Measurements from ENCODE around the gene HIP1. TPM values are rescaled to one million over a fixed set of nuclear protein-coding genes. Genes with fewer than 3 reads are reported as not detected.
"Not testable (repeated sequence)": the region's sequence is repeated elsewhere in the genome, so short reads cannot be mapped to it uniquely, and the experiment has no call there.

Gene HIP1
- total RNA-seq, 1 donor: 25.7 TPM

DNA sequence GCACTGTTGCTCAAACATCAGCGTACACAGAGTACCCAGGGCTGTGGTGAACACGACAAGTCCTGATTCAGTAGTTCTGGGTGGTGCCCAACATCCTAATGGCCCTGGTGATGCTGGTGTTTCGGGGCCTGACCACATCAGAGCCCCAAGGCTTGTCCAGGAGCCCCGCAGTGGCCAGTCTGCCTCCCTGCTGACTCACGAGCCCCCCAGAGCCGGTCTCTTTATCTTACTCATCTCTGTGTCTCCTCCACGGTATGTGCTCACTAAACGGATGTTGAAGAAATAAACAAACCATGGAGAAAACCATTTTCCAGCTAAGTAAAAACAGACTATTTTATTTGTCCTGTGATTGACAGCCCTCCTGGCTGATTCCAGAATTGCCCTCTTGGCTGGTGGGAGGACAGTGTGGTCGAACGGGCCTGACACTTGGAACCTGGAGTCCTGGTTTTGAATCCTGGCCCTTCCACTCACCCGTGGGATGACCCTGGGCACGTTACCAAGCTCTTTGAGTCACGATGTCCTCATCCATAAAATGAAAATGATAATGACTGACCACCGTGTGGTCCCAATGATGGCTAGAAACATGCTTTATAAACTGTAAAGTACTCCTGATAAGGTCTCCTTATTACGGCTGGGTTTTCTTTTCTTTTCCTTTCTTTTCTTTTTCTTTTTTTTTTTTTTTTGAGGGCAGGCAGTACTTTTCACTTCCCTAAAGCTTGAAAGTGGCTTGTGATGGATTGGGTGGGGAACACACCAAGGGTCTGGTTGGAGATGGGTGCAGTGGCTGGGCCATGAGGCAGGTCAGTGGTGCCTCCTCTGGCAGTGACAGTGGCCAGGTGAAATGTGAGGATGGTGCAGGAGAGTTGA lies 5.7 kb downstream of the HIP1 start:
- Histone ChIP-seq H3K27me3 (ENCODE audit: insufficient read depth, low read length) (no peaks in the 10 kb centered on the region), H2AFZ (ENCODE audit: low read length) (peak overlapping the region; percentile 53), H3K4me3 (ENCODE audit: insufficient read depth, low read length) (peak overlapping the region; percentile 17), H3K79me2 (ENCODE audit: insufficient read depth, low read length) (peaks cover 14% of the 10 kb centered on the region), H3K27ac (ENCODE audit: low read depth, low read length) (peak overlapping the region; percentile 79), H3K9me3 (ENCODE audit: low read depth, low read length) (no peaks in the 10 kb centered on the region), H3K4me2 (ENCODE audit: insufficient read depth, low read length) (peak overlapping the region; percentile 71), H3K4me1 (ENCODE audit: insufficient read depth, low read length) (peaks cover 37% of the 10 kb centered on the region), H4K20me1 (ENCODE audit: insufficient read depth, low read length) (no peaks in the 10 kb centered on the region), H3K36me3 (ENCODE audit: insufficient read depth, low read length) (no peaks in the 10 kb centered on the region)
- TF ChIP-seq, protein P1, sequence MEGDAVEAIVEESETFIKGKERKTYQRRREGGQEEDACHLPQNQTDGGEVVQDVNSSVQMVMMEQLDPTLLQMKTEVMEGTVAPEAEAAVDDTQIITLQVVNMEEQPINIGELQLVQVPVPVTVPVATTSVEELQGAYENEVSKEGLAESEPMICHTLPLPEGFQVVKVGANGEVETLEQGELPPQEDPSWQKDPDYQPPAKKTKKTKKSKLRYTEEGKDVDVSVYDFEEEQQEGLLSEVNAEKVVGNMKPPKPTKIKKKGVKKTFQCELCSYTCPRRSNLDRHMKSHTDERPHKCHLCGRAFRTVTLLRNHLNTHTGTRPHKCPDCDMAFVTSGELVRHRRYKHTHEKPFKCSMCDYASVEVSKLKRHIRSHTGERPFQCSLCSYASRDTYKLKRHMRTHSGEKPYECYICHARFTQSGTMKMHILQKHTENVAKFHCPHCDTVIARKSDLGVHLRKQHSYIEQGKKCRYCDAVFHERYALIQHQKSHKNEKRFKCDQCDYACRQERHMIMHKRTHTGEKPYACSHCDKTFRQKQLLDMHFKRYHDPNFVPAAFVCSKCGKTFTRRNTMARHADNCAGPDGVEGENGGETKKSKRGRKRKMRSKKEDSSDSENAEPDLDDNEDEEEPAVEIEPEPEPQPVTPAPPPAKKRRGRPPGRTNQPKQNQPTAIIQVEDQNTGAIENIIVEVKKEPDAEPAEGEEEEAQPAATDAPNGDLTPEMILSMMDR (IDR thresholded peaks at IDR 0.05; ENCODE audit: extremely low read depth, low read depth, low read length): no peak
- DNase-seq (ENCODE audit: insufficient read length, low spot score, missing footprints): peak; percentile 96

DNA sequence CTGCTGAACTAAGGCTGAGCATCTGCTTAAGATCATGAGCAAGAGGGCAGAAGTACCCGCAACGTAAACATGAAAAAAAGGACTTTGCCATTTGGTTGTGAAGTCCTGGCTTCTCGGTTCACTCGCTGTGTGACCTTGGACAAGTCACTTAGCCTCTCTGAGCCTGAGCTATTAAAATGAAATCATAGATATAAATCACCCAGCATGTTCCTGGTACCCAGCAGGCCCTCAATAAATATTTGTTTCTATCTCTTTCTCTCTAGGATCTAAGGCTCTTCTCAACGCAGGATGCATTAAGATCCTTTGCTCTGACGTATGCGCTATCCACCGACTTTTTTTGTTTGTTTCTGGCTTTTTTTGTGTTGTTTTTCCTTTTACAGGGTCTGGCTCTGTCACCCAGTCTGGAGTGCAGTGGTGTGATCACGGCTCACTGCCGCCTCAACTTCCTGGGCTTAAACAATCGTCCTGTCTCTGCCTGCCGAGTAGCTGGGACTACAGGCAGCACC lies 6.7 kb downstream of the HIP1 start:
- Histone ChIP-seq H3K79me2 (ENCODE audit: insufficient read depth, low read length) (peaks cover 9% of the 10 kb centered on the region), H4K20me1 (ENCODE audit: insufficient read depth, low read length) (no peaks in the 10 kb centered on the region), H3K36me3 (ENCODE audit: insufficient read depth, low read length) (no peaks in the 10 kb centered on the region), H3K4me3 (ENCODE audit: insufficient read depth, low read length) (no peak overlapping the region), H3K9me3 (ENCODE audit: low read depth, low read length) (no peaks in the 10 kb centered on the region), H2AFZ (ENCODE audit: low read length) (no peak overlapping the region), H3K27me3 (ENCODE audit: insufficient read depth, low read length) (no peaks in the 10 kb centered on the region), H3K4me1 (ENCODE audit: insufficient read depth, low read length) (peaks cover 34% of the 10 kb centered on the region), H3K27ac (ENCODE audit: low read depth, low read length) (peak overlapping the region; percentile 79), H3K4me2 (ENCODE audit: insufficient read depth, low read length) (no peak overlapping the region)
- TF ChIP-seq, protein P1 (IDR thresholded peaks at IDR 0.05; ENCODE audit: extremely low read depth, low read depth, low read length): no peak
- no peak for DNase-seq (ENCODE audit: insufficient read length, low spot score, missing footprints)

DNA sequence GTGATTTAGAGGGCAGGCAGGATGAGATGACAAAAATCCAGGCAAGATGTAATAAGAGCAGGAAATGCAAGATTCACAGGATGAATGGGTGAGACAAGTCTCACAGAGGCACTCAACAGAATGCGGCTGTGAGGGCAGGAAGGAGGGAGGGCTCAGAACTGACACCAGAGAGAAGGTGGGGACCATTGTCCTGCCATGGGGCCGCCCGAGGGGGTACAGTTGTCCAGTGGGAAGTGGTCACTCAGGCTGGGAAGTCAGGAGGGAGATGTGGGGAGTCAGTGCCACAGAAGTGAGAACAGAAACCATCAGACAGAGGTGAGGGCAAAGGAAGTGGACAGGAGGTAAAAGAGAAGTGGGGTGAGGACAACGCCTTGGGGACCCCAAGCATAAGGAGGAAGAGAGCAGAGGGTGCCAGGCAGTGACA lies 8.9 kb downstream of the HIP1 start:
- TF ChIP-seq, protein P1 (IDR thresholded peaks at IDR 0.05; ENCODE audit: extremely low read depth, low read depth, low read length): no peak
- Histone ChIP-seq H3K4me2 (ENCODE audit: insufficient read depth, low read length) (no peak overlapping the region), H2AFZ (ENCODE audit: low read length) (no peak overlapping the region), H3K27me3 (ENCODE audit: insufficient read depth, low read length) (no peaks in the 10 kb centered on the region), H4K20me1 (ENCODE audit: insufficient read depth, low read length) (no peaks in the 10 kb centered on the region), H3K4me1 (ENCODE audit: insufficient read depth, low read length) (peaks cover 29% of the 10 kb centered on the region), H3K79me2 (ENCODE audit: insufficient read depth, low read length) (peaks cover 2% of the 10 kb centered on the region), H3K4me3 (ENCODE audit: insufficient read depth, low read length) (no peak overlapping the region), H3K27ac (ENCODE audit: low read depth, low read length) (no peak overlapping the region), H3K36me3 (ENCODE audit: insufficient read depth, low read length) (no peaks in the 10 kb centered on the region), H3K9me3 (ENCODE audit: low read depth, low read length) (no peaks in the 10 kb centered on the region)
- no peak for DNase-seq (ENCODE audit: insufficient read length, low spot score, missing footprints)

DNA sequence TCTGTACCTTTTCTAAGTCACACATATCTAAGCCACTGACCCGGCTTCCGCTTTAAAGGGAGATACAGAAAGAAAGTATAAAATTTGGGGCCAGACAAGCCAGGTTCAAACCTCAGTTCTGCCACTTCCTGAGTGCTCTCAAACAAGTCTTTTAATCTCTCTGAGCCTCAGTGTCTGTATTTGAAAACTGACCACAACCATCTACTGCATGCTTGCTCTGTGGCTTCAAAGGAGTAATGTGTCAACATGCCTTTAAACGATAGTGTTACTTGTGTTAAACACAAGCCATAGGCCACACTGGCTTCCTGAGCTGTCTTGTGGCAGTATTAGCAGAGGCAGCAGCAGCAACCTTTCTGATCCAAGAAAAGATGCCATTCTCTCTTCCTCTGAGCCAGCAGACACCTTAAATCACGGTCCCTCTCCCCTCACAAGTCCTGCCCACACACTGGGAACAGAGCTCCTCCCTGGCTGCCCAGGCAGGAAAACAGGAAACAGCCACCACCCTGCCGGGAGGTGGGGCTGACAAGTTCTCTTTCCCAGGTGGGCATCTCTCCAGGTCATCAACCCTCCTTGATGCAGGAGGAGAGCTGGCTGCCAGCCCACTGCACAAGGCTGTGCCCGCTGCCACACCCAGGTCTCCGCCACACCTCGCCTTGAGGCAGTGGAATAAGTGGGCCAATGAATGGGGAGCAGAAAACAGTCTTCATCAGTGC lies 10.7 kb downstream of the HIP1 start:
- H3K4me2 ChIP-seq (ENCODE audit: insufficient read depth, low read length): peak overlapping the region; percentile 10
- no peak for DNase-seq (ENCODE audit: insufficient read length, low spot score, missing footprints)
- H3K27me3 ChIP-seq (ENCODE audit: insufficient read depth, low read length): no peaks in the 10 kb centered on the region
- no peak overlapping the region for H3K4me3 ChIP-seq (ENCODE audit: insufficient read depth, low read length)
- H3K27ac ChIP-seq (ENCODE audit: low read depth, low read length): peak overlapping the region; percentile 53
- no peaks in the 10 kb centered on the region for H4K20me1 ChIP-seq (ENCODE audit: insufficient read depth, low read length)
- peak overlapping the region; percentile 90 for H2AFZ ChIP-seq (ENCODE audit: low read length)
- TF ChIP-seq, protein P1 (IDR thresholded peaks at IDR 0.05; ENCODE audit: extremely low read depth, low read depth, low read length): no peak
- no peaks in the 10 kb centered on the region for H3K9me3 ChIP-seq (ENCODE audit: low read depth, low read length)
- H3K36me3 ChIP-seq (ENCODE audit: insufficient read depth, low read length): no peaks in the 10 kb centered on the region
- H3K79me2 ChIP-seq (ENCODE audit: insufficient read depth, low read length): no peaks in the 10 kb centered on the region
- peaks cover 16% of the 10 kb centered on the region for H3K4me1 ChIP-seq (ENCODE audit: insufficient read depth, low read length)

DNA sequence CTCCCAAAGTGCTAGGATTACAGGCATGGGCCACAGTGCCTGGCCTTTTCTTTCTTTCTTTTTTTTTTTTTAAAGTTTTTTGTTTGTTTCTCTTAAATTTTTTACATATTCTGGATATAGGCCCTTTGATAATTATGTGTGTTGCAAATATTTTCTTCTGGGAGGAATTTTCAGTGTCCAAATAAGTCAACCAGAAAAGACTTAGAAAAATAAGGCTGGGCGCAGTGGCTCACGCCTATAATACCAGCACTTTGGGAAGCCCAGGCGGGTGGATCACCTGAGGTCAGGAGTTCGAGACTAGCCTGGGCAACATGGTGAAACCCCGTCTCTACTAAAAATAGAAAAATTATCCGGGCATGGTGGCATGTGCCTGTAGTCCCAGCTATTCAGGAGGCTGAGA lies 11.4 kb downstream of the HIP1 start:
- not testable (repeated sequence) for DNase-seq (ENCODE audit: insufficient read length, low spot score, missing footprints); H3K79me2 ChIP-seq (ENCODE audit: insufficient read depth, low read length)

More for the DNA sequence above, 11.4 kb downstream of the HIP1 start:
- H4K20me1 ChIP-seq (ENCODE audit: insufficient read depth, low read length); H3K36me3 ChIP-seq (ENCODE audit: insufficient read depth, low read length); H3K27ac ChIP-seq (ENCODE audit: low read depth, low read length); H2AFZ ChIP-seq (ENCODE audit: low read length); H3K4me3 ChIP-seq (ENCODE audit: insufficient read depth, low read length); H3K4me2 ChIP-seq (ENCODE audit: insufficient read depth, low read length); H3K4me1 ChIP-seq (ENCODE audit: insufficient read depth, low read length); H3K27me3 ChIP-seq (ENCODE audit: insufficient read depth, low read length); H3K9me3 ChIP-seq (ENCODE audit: low read depth, low read length): not testable (repeated sequence)

All from osteoblast (primary cell).